GM04503 (cell line): Measurements from ENCODE around the gene LHFPL3.

Source experiments
- DNase-seq: peaks from one replicate; pipeline ENCODE4 v3.0.0-alpha.2; 2012; ENCODE audit warnings: low read depth

LHFPL3 gene

DNA sequence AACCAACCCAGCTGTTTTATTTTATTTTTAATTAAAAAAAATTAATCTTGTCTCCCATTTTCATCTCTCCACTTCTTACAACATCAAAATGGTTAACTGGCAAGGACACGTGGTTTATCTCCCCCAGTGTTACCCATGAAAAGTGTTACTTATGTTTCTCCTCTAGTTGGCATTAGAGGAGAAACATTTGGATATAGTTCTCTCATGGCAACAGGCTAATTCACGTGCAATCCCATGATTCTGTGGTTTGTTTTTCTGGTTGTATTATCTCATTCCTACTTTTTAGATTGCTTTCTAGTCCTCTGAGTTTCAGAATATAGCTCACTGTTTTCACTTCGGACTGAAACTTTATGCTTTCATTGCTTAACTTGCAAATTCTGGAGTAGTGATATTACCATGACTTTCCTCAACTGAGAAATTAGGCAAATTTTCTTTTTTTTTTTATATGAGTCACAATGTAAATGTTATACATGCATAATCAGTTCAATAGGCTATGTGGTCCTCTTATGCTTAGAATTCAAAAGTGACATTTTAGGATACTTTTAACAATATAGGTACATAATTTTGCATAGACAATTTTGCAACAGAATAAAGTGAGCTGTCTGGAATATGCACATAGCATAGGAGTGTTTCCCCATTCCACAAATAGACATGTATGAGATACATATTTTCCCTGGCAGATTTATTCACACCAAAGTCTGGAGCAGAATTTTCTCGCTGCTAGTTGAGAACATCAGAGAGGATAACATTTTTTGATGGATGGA is 43.0 kb downstream of the LHFPL3 start:
- DNase-seq, result no peak

DNA sequence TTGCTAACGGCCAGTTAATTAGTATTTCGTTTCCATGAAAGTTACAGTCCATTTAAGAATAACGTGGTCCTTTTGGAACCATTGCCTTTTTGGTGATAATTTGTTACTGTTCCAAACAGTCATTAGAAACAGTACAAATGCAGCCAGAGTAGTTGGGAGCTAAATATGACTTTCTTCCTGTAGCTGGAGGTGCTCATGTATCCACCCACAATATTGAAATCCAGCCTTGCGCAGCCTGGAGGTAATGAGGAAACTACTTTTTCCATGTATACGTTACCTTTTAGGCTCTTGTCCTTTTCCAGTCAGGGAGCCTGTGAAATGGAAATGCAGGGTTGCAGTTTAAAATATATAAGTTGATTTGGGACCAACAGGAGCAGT is 43.6 kb downstream of the LHFPL3 start:
- DNase-seq, result no peak

DNA sequence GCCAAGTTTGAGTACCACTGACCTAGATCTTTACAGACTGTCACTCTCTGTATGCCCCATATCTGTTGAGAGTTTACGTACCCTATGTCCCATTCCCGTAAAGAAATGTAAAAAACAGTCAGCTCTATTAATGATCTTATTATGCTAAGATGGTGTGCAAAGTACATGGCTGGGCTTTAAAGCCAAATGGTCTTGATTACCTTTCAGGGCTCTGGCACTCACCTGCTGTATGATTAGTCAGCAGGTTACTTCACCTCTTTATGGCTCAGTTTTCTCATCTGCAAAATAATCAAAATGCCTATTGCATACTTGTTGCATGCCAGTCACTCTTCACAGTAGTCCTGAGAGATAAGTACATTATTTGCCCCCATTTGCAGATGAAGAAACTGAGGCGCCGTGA is 54.2 kb downstream of the LHFPL3 start:
- DNase-seq, result no peak

DNA sequence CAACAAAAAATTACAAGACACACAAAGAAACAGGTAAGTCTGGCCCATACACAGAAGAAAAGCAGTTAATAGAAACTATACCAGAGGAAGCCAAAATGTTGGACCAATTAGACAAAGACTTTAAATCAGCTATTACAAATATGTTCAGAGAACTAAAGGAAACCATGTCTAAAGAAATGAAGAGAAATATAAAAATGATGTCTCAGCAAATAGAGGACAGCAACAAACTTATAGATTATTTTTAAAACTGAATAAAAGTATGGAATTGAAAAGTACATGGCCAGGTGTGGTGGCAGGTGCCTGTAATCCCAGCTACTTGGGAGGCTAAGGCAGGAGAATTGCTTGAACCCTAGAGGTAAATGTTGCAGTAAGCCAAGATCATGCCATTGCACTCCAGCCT is 58.5 kb downstream of the LHFPL3 start:
- no peak for DNase-seq

DNA sequence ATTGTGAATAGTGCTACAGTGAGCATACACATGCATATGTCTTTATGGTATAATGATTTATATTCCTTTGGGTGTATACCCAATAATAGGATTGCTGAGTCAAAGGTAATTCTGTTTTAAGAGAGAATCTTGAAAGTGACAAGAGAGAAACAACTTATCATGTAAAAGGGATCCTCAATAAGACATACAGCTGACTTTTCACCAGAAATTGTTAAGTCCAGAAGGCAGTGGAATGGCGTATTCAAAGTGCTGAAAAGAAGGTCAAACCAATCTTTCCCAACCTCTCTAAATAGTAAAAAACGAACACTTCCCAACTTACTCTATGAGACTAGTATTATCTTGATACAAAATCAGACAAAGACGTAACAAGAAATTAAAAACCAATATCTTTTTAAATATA is 59.8 kb downstream of the LHFPL3 start:
- DNase-seq, result no peak

DNA sequence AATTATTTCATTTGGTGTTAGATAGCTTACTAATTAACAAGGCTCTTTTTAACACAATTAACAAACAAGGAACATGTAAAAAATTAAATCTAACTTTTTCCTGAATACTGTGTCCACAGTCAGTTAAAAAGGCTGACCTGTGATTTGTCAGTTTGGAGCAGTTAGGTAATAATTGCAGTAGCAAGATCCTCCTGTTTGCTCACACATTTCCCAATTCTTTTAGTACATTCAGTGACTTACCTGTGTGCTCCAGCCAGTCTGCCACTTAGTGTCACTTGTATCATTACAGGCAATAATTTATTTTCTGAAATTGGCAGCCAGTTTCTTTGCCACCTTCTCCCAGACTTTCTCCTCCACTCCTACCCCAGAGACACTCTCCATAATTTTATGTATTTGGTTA is 66.8 kb downstream of the LHFPL3 start:
- no peak for DNase-seq

DNA sequence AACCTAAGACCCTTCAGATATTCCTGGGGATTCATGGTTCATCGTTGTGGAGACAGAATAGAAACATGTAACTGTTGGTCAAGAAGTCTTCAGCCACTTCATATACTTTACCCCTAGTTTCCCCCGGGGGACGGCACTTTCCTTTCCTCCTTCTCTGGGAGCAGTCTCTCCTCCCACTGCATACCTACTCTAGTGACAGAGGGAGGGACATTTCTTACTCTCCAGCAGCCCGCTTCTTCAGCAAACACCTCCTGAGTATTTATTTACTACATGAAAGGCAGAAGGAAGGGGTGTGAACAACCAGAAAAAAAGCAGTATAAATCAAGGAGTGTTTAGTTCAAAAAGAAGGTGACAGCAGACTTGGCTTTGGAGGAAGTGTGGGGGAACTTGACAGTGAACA is 69.0 kb downstream of the LHFPL3 start:
- DNase-seq, result no peak

DNA sequence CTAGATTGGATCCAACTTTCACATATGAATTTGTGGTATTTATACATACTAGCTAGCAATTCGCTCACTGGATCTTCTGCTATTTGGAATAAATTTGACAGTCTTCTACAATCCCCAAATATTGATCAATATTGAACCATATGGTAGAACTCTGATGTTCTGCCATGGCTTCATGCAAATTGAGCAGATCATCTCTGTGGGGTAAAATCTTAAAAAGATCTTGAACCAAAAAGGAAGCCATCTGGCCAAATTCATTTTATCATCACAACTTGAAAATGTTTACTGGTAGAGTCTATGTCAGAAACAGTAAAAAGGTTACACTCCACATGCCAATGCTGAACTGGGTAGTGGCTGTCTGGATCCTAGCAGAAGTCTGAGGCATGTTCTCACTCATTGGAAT is 80.0 kb downstream of the LHFPL3 start:
- no peak for DNase-seq

DNA sequence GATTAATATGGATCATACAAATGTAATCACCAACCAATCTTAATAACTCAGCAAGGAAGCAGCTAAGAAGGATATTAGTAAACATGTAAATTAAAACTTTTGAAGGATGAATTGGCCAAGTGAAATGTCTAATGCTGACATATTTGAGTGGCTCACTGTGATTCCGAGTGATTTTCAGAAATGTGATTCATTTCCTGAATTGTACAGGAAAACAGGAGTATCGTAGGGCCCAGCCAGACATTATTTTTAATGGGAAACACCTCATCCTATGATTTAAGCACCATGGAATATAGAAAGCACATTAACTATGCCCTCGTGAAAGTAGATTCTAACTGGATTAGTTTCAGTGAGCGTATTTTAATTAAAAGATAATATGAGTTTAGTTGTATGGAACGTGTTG is 82.3 kb downstream of the LHFPL3 start:
- DNase-seq, result no peak

DNA sequence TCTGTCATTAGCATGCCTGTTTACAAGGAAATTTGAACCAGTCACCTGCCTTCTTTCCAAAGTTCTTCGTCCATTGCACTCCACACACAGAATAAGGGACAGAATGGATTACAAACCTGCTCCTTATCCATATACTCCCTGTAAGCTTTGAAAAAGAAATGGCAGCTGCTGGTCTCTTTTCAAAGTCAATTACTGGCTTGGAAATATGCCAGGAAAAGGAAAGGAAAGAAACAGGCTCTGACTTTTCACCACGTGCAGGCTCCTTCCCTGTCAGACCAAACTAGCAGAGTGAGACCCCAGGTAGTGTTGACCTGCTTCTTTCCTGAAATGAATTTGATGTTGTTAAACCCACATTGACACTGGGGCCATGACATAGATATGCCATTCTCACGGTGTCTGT is 84.5 kb downstream of the LHFPL3 start:
- DNase-seq, result no peak

DNA sequence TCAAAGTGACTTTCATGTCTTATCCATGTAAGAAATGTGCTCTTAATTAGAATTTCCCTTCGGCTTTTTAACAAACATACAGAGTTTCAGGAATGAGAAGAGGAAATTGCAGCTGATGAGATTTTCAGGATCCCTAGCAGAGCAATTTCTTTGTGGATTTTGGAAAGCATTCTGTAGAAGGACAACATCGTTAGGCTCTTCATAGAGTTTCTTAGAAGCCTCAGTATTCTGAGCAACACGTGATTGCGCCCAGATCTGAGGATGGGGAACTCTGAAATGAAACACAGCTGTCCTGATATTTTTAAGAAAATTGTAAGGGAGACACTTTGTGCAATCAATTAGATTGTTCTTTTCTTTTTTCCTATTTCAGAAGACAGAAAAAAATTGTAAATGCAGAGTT is 85.8 kb downstream of the LHFPL3 start:
- no peak for DNase-seq

DNA sequence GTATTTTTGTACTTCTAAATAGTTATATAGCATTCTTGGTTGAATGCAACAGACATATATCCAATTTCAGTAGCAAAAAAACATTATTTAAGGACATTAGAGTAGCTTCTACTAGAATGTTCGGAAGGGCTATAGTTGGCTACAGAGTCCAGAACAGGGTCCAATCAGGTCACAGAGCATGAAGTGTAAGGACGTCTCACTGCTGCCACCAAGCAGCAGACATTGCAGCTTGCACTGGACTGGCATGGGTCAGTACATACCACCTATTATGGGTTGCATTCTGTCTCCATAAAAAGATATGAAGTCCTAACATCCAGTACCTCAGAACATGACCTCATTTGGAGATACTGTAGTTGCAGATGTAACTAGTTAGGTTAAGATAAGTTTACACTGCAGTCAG is 87.3 kb downstream of the LHFPL3 start:
- DNase-seq, result no peak

DNA sequence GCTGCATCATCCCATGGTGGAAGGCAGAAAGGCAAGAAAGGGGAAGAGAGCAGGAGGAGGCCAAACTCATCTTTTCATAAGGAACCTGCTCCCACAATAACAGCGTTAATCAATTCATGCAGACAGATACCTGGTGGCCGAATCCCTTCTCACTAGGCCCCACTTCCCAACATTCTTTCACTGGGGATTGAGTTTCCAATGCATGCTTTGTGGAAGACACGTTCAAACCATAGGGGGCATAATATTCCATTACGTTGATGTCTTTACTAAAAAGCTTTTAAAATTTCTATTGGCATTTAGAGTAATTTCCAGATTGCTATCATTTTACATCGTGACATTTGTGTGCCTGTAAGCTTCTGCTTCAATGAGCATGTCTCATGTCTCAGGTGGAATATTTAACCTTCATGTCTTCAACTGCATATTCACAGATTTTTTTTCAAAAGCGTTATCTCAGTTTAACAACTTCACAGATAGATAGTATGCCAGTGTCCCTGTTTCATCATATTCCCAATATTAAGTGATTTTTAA is 88.5 kb downstream of the LHFPL3 start:
- no peak for DNase-seq

DNA sequence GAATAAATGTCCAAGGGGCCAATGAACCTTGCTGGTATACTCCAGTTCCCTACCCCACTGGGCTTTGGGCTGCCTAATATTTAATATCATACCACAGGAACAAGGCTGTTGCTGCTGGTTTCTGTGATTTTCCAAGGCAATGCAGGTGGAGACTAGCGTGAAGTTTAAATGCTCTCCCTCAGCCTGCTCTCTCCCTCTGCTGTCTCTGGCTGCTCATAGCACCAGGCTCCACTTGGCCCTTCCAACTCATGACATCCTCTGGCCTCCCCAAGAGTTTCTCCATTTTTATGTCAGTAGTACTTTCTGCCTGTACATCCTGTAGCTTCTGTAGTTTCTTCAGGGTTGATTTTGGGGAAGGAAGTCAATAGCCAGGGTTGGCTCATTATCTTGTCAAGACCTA is 103.5 kb downstream of the LHFPL3 start:
- no peak for DNase-seq

DNA sequence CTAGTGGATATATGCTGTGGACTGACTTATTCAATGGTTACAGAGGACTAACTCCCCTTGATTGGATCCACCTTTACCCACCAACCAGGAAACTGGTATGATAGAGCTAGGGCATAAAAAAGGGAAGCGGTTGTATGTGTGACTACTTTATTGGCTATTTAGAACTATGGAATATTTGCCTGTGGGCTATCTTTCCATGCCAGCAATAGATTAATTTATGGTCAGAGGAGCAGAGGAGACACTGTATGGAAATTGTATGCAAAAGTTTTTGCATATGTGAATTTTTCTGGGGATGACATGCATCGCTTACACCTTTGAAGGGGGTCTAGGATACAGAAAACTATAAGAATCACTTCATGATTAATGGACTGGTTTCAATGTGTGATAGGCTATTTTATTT is 105.7 kb downstream of the LHFPL3 start:
- DNase-seq, result no peak

DNA sequence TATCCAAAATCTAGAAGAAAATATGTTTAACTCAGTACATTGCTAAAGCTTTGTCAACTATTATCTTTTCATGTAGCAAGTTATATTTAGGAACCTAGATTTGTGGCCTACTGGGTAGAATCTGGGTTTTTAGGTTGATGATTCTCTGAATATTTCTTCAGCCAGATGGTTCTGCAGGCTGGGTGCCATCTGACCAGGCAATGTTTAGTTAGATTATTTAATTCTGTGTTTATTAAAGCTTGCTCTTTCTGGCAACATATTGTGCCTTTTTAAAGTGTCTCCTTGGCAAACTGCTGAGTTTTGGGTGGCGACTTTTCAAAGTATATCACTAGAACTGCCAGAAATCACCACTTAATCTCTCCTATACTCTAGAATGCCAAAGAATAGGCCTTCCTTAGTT is 114.1 kb downstream of the LHFPL3 start:
- DNase-seq, result no peak

DNA sequence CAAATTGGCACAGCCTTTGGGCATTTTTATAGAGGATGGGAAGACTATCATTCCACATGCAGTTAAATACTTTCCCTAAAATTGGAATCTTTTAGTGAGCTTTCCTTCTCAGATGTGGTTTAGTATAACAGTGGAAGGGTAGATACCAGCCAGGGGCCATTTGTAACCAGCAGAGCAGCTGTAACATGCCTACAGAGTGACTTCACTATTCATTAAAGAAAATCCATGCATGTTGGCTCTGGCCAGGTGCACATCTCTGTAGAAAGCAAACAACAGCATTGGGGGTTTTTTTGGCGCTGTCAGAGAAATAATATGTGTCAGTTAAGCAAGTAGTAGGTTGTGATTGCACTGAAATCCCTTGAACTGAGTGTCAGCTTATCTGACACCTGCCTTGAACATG is 115.6 kb downstream of the LHFPL3 start:
- DNase-seq, result no peak

DNA sequence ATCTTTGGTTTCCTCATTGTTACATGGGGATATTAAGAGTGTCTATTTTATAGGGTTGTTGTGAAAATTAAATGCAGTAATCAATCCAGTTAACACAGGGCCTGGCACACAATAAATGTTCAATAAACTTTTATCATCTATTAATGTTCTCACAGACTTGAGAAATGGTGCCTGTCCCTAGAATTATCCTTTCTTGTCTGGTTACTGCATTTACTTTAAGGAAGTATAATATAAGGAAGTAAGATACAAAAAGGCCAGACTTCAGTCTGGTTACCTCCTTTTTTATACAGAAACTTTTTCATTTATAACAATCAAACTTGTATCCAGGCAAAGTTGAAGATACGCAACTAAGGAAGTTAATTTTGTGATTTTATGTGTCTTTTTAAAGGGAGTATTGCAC is 117.0 kb downstream of the LHFPL3 start:
- DNase-seq, result no peak

DNA sequence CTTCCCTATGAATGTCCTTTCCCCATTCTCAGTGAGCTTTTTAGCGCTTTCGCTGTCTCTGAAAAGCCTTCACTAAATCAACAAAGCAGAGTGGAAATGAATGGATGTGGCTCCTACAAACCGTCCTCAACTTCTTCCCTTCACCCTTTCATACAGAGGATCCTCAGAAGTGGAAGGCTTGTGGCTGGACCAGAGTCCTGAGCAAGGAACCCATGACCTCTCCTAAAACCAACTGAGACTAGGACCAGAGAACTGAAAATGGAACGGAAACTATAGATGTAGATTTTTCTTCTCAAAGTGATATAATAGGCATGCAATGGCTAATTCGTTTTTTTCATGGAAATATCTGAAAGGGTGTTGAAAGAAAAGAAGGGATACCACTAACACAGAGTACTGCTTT is 122.5 kb downstream of the LHFPL3 start:
- DNase-seq, result no peak

DNA sequence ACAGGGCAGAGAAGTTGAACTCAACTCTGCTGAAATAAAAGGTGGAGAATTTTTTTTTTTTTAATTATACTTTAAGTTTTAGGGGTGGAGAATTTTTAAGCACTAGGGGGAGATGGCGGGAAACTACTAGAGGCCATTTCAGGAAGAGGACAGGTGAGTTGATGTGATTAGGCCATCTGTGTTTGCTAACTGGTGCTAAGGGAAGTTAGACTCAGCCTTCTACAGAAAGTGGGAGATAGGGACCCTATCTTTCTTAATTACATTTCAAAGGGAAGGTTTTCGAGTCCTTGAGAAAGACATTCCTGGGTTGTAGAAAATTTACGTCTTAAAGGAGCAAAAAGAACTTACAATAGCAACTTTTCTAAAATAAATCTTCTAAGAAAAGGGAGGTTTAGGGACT is 124.8 kb downstream of the LHFPL3 start:
- DNase-seq, result no peak

DNA sequence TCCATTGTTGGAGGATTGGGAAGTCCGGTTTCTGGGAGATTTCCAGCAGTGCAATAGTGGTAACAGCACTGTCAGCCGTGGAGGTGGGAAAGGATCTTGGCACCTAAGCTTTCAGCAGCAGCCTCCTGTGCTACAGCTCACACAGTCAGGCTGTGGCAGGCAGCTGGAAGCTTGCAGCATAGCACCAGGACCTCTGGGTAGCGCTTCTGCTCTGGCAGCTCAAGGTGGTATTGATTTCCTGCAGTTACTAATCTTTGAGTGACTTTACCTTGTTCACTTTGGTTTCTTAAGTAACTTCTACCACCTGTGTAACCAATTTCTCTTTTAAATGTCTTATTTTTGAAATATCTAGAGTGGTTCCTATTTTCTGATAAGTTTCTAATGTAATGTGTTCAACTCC is 130.5 kb downstream of the LHFPL3 start:
- no peak for DNase-seq

DNA sequence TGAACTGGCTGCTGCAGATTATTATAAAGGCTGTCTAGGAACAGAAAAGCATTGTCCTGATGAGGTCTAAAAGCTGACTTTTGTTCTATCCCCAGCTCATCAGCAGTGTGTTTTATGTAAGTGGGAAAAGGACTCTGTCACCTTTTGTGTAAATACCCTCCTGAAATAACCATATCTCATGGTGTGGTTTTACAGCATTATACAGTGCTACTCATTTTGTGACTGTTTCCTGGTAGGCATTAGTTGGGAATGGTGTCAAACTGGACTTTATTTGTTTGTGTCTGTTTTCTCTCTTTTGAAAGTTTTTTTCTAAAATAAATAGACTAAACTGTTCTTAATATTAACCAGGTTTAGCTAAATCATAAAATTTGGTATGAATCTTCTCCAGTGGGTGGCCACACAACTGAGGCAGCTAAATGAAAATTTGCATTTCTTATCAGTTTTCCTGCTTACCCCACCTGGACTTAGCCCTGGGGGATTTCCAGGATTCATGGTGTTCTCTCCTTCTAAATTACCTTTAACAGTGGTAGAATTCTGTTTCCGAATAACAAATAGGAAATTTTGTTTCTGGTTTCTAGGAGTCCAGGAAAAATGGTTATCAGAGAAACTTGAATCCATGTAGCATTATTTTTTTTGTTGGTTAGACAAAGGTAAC is 140.9 kb downstream of the LHFPL3 start:
- DNase-seq, result no peak

DNA sequence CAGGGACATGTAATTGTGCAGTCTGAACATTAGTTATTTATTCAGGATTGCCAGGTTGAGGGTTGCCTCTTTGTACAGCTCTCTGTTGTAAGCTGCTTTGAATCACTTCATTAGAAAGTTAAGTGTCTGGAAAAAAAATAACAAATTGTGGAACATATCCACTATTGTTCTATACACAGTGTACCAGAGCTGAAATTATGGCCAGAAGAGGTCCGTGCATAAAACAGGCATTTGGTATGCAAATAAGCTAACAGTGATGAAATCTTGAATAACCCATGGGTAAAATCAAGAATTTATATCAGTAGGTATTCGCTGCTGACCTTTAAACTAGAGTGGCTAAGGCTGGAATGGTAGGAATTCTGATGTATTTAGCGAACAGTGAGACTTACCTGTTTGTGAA is 152.1 kb downstream of the LHFPL3 start:
- no peak for DNase-seq
